Measurements from ENCODE around the gene RELCH.

The RELCH gene

GRCh38 chr18:62262061-62262460 lies 75.0 kb downstream of the RELCH start:
- DNase-seq (ENCODE audit: low read depth), result no peak

GRCh38 chr18:62264984-62265383 lies 77.9 kb downstream of the RELCH start:
- DNase-seq (ENCODE audit: low read depth), result no peak

DNA sequence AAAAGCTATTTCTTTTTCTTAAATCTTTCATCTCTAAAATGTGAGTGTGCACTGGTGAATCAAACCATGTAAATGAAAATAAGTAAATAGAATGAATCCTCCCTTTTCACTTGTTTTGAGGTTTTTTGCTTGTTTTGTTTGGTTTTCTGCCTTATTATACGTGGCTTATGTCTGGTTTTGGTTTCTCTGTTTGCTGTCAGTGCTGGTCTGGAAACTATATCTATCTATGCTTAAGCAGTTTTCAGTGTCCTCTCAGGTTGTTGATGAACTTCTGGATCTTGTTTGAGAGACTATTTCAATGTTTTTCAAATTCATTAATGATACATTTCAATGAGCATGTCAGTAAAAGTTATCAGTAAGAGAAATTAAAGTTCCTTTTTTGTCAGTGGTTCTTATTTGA lies 90.0 kb downstream of the RELCH start:
- no peak for DNase-seq (ENCODE audit: low read depth)

GRCh38 chr18:62279561-62279960 lies 92.5 kb downstream of the RELCH start:
- DNase-seq (ENCODE audit: low read depth), result no peak

- DNase-seq (ENCODE audit: low read depth), result no peak
These were observed 93.0 kb downstream of the RELCH start for GRCh38 chr18:62280058-62280457.

DNA sequence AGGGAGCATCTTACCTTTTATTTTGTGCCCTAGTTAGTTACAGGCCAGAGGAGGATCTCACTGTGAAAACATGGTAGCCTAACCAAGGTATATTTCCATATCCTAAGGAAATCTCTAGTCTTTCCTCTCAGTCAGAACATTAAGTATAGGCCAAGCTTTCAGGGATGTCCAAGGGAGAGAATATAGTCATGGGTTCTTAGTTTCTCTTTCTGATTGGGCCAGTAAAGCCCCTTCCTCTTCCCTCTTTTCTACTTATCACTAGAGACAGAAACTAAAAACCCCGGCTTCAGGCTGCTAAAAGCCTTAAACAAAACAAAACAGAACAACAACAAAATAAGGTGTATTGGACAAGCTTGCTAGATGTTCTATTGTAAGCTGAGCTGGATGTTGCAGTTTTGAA lies 93.7 kb downstream of the RELCH start:
- no peak for DNase-seq (ENCODE audit: low read depth)

DNA sequence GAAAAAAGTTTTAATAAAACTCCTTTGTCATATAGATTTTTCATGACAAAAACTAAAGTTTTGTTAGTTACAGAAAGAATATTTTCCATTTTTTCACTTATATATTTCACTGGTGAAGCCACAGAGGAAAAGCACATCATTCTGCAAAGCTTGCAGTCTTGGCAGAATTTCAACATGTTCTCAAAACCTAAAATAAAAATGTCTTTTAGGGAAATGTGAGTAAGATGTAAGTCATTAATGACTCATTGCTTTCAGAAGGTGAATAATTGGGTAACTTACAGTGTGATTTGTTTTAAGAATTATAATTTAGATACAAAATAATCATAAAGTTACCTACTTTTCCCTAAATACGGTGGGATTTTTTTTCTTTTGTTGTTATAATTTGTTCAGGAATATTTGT lies 94.6 kb downstream of the RELCH start:
- DNase-seq (ENCODE audit: low read depth), result no peak

GRCh38 chr18:62282188-62282629 lies 95.2 kb downstream of the RELCH start:
- no peak for DNase-seq (ENCODE audit: low read depth)

- no peak for DNase-seq (ENCODE audit: low read depth)
These were observed 97.6 kb downstream of the RELCH start for GRCh38 chr18:62284637-62285036.

GRCh38 chr18:62285281-62285680 lies 98.2 kb downstream of the RELCH start:
- no peak for DNase-seq (ENCODE audit: low read depth)

DNA sequence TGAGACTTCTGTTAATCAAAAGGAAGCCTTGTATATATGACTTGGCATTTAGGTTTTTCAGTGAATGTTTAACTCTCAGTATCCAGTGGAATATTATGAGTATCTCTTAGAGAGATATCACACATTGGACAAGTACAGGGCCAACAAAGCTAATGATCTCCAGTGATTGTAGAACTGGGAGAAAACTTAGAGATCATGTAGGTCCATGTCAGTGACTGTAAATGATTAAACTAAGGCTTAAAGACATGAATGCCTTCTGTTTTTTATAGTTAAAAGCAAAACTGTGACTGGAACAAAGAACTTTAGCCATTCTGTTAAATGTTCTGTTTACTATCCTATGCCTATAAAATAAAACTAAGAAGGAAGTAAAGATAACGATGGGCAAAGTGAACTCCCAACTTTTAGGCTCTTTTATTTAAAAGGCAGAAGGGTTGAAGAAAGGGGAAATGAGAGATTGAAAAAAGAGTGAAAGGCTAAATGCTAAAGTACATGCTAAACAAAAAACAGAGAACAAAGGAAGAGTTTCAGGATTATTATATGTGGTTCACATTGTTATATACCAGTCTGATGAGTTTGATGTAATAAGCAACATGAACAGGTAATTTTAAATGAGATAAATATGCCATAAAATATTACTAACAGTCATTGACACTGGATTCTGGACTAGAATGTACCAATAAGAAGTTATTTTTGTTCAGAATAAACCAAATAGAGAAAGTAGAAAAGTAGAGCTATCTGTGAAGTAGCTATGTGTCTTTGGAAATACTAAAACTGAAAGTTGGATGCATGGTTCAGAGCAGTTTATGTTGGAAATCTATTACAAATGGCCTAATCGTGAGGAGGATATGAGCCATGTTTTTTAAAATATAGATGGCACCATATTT lies 101.0 kb downstream of the RELCH start:
- DNase-seq (ENCODE audit: low read depth), result no peak

GRCh38 chr18:62288665-62289008 lies 101.6 kb downstream of the RELCH start:
- DNase-seq (ENCODE audit: low read depth), result no peak

- no peak for DNase-seq (ENCODE audit: low read depth)
These were observed 102.0 kb downstream of the RELCH start for GRCh38 chr18:62289047-62289446.

- no peak for DNase-seq (ENCODE audit: low read depth)
These were observed 107.0 kb downstream of the RELCH start for GRCh38 chr18:62294073-62294472.

GRCh38 chr18:62300359-62300963 lies 113.4 kb downstream of the RELCH start:
- DNase-seq (ENCODE audit: low read depth), result no peak

DNA sequence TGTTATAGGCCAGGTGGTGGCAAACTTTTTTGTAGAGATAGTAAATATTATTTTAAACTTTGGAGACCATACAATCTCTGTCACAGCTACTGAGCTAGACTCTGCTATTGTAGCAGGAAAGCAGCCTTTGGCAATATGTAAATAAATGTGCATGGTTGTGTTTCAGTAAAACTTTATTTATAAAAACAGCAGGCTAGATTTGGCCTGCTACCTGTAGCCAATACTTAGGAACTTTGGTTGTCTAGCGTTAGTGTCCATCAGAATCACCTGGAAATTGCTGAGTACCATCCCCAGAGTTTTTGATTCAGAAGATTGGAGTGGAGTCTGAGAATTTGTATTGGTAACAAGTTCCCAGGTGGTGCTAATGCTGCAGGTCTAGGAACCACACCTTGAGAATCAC lies 114.3 kb downstream of the RELCH start:
- DNase-seq (ENCODE audit: low read depth), result no peak

GRCh38 chr18:62312851-62313250 lies 125.8 kb downstream of the RELCH start:
- no peak for DNase-seq (ENCODE audit: low read depth)

- DNase-seq (ENCODE audit: low read depth), result no peak
These were observed 131.4 kb downstream of the RELCH start for GRCh38 chr18:62318228-62319180.

DNA sequence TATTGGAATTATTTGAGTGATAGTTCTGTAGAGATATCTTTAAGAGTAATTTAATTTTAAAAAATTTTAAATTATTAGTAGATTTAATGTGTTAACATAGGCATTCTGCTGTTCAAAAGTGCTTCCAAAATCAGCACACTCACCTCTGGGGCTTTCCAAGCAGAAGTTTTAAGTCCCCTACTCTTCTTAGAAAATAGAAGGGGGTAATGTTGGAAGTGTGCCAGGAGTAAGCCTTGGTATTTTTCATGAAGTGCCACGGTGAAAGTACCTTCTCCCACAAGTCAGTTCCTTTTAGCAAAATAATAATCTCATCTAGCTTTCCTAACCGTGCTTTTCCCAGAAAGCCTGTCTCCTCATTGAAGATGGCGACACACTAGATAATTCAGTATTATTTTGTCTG lies 134.1 kb downstream of the RELCH start:
- DNase-seq (ENCODE audit: low read depth), result no peak

DNA sequence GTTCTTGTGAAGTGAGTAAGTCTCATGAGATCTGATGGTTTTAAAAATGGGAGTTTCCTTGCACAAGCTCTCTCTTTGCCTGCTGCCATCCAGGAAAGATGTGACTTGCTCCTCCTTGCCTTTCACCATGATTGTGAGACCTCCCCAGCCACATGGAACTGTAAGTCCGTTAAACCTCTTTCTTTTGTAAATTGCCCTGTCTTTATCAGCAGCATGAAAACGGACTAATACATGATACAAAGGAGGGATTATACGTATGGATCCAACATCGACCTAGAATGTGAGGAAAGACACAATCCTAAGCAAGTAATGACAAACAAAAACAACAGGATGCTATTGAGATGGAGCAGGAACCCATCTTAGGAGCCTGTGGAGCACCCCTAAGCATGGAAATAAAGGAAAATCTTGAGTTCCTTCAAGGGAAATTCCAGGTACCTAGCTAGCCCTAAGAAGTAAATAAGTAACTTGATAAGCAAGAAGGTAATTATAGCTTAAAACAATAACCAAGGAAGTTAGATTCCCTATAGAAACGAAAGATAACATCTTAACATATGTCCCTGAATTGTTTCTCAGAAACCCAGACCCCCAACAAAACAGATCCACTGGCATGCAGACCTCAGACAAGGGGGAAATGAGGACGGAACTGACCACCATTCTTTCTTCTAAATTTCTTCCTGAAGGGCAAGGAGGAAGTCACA lies 136.6 kb downstream of the RELCH start:
- DNase-seq (ENCODE audit: low read depth), result no peak

GRCh38 chr18:62324181-62324828 lies 137.2 kb downstream of the RELCH start:
- DNase-seq (ENCODE audit: low read depth), result no peak

Measured in activated T-helper 9 cell treated with anti-CD3 and anti-CD28 coated beads, Interleukin-2, amount 50 U/mL, for 16 hours (primary cell).